Trophoblast cell (in vitro differentiated cells and primary cell): ENCODE data around the gene ERBB4.

Experiments
- DNase-seq, 2 donors: peaks; one replicate each; pipeline ENCODE4 v3.0.0-alpha.2; 2016
- H2AFZ ChIP-seq: 2 replicates; pipeline ENCODE4 v1.6.1; 2013; ENCODE audit warnings: low read length, moderate library complexity, mild to moderate bottlenecking; ENCODE audit not compliant: insufficient read depth, poor library complexity
- H2AK5ac ChIP-seq: 2 replicates; pipeline ENCODE4 v1.6.1; 2013; ENCODE audit warnings: mild to moderate bottlenecking, low read length
- H2BK120ac ChIP-seq: 2 replicates; pipeline ENCODE4 v1.6.1; 2013; ENCODE audit warnings: low read length, mild to moderate bottlenecking, moderate library complexity; ENCODE audit not compliant: insufficient read depth, poor library complexity
- H2BK12ac ChIP-seq: 2 replicates; pipeline ENCODE4 v1.6.1; 2013; ENCODE audit warnings: mild to moderate bottlenecking, low read length, moderate library complexity
- H2BK5ac ChIP-seq: 2 replicates; pipeline ENCODE4 v1.6.1; 2013; ENCODE audit warnings: low read length, low read depth, moderate library complexity, mild to moderate bottlenecking; ENCODE audit not compliant: poor library complexity
- H3K14ac ChIP-seq: 2 replicates; pipeline ENCODE4 v1.6.1; 2013; ENCODE audit warnings: mild to moderate bottlenecking, low read length
- H3K18ac ChIP-seq: 2 replicates; pipeline ENCODE4 v1.6.1; 2013; ENCODE audit warnings: mild to moderate bottlenecking, low read length
- H3K23ac ChIP-seq: 2 replicates; pipeline ENCODE4 v1.6.1; 2013; ENCODE audit warnings: low read length
- H3K27ac ChIP-seq: 2 replicates; pipeline ENCODE4 v1.5.1; 2013; ENCODE audit warnings: low read depth, mild to moderate bottlenecking, inconsistent platforms, low read length, moderate library complexity
- H3K27me3 ChIP-seq: 2 replicates; pipeline ENCODE4 v1.6.1; 2013; ENCODE audit warnings: inconsistent platforms, mild to moderate bottlenecking, low read length, moderate library complexity; ENCODE audit not compliant: insufficient read depth
- H3K36me3 ChIP-seq, 2 experiments: 1 replicate in 1 of 2; 2 replicates in 1 of 2; pipeline ENCODE4 v1.6.1; 2013; ENCODE audit warnings: low read length in 2 of 2, mild to moderate bottlenecking in 2 of 2, moderate library complexity in 1 of 2; ENCODE audit not compliant: insufficient read depth in 2 of 2, control insufficient read depth in 1 of 2
- H3K4ac ChIP-seq: 2 replicates; pipeline ENCODE4 v1.6.1; 2013; ENCODE audit warnings: low read depth, mild to moderate bottlenecking, low read length, moderate library complexity
- H3K4me1 ChIP-seq, 2 experiments: 1 replicate in 1 of 2; 2 replicates in 1 of 2; pipeline ENCODE4 v1.6.1; 2013; ENCODE audit warnings: low read length in 2 of 2, mild to moderate bottlenecking in 2 of 2, moderate library complexity in 1 of 2; ENCODE audit not compliant: insufficient read depth in 2 of 2, control insufficient read depth in 1 of 2
- H3K4me2 ChIP-seq: 2 replicates; pipeline ENCODE4 v1.6.1; 2013; ENCODE audit warnings: inconsistent platforms, mild to moderate bottlenecking, low read length, moderate library complexity
- H3K4me3 ChIP-seq: 2 replicates; pipeline ENCODE4 v1.5.1; 2013; ENCODE audit warnings: mild to moderate bottlenecking, low read depth, low read length, inconsistent platforms
- H3K79me1 ChIP-seq: one replicate; pipeline ENCODE4 v1.6.1; 2013; ENCODE audit warnings: low read length
- H3K79me2 ChIP-seq: 2 replicates; pipeline ENCODE4 v1.6.1; 2013; ENCODE audit warnings: low read length, mild to moderate bottlenecking; ENCODE audit not compliant: control insufficient read depth, insufficient read depth, poor library complexity
- H3K9ac ChIP-seq: 2 replicates; pipeline ENCODE4 v1.6.1; 2013; ENCODE audit warnings: mild to moderate bottlenecking, low read length
- H3K9me3 ChIP-seq: 2 replicates; pipeline ENCODE4 v1.6.1; 2013; ENCODE audit warnings: low read depth, mild to moderate bottlenecking, control low read depth, inconsistent platforms, low read length; ENCODE audit not compliant: insufficient read depth
- H4K12ac ChIP-seq: 2 replicates; pipeline ENCODE4 v1.6.1; 2013; ENCODE audit warnings: low read depth, mild to moderate bottlenecking, low read length, moderate library complexity
- H4K8ac ChIP-seq: 2 replicates; pipeline ENCODE4 v1.6.1; 2013; ENCODE audit warnings: low read depth, mild to moderate bottlenecking, low read length, moderate library complexity
- H4K91ac ChIP-seq: one replicate; pipeline ENCODE4 v1.6.1; 2013; ENCODE audit warnings: low read depth, mild to moderate bottlenecking, low read length, moderate library complexity
- WGBS: extraction: QIAGEN DNeasy Blood & Tissue Kit; methylation state at CpG from one replicate; pipeline ENCODE4 v1.1.7; 2013; ENCODE audit warnings: missing lambda C conversion rate; ENCODE audit not compliant: insufficient read length, insufficient coverage; ENCODE audit errors: extremely low coverage; 5-methylcytosine and 5-hydroxymethylcytosine counted together

The ERBB4 gene

GRCh38 chr2:211944572-211944971 lies 594.0 kb downstream of the ERBB4 start:
- no peak overlapping the region for H3K14ac ChIP-seq
- no peak overlapping the region for H4K91ac ChIP-seq
- H3K27me3 ChIP-seq = no peaks in the 10 kb centered on the region
- no peak overlapping the region for H3K27ac ChIP-seq
- no peaks in the 10 kb centered on the region for H3K79me1 ChIP-seq
- H3K4me1 ChIP-seq = no peaks in the 10 kb centered on the region
- H3K9me3 ChIP-seq = no peaks in the 10 kb centered on the region
- no peak overlapping the region for H3K23ac ChIP-seq
- DNase-seq = no peak
- no peak overlapping the region for H2BK12ac ChIP-seq
- WGBS = no CpG with 5 or more reads among the region's 1 CpG
- H3K4me3 ChIP-seq = no peak overlapping the region
- no peak overlapping the region for H3K9ac ChIP-seq
- no peak overlapping the region for H3K18ac ChIP-seq
- H3K36me3 ChIP-seq = no peaks in the 10 kb centered on the region
- H4K12ac ChIP-seq = no peak overlapping the region
- no peak overlapping the region for H4K8ac ChIP-seq
- H2AK5ac ChIP-seq = no peak overlapping the region
- no peak overlapping the region for H2BK120ac ChIP-seq
- H3K79me2 ChIP-seq = no peaks in the 10 kb centered on the region
- H3K4ac ChIP-seq = no peak overlapping the region
- H2AFZ ChIP-seq = no peak overlapping the region
- no peak overlapping the region for H2BK5ac ChIP-seq
- no peak overlapping the region for H3K4me2 ChIP-seq

GRCh38 chr2:211942153-211942552 lies 596.4 kb downstream of the ERBB4 start:
- Histone ChIP-seq H3K9ac (no peak overlapping the region), H3K4me2 (no peak overlapping the region), H3K23ac (no peak overlapping the region), H4K91ac (no peak overlapping the region), H3K4me1 (no peaks in the 10 kb centered on the region), H2AFZ (no peak overlapping the region), H3K14ac (no peak overlapping the region), H3K79me1 (no peaks in the 10 kb centered on the region), H3K27me3 (no peaks in the 10 kb centered on the region), H2BK5ac (no peak overlapping the region), H4K12ac (no peak overlapping the region), H3K36me3 (no peaks in the 10 kb centered on the region), H2BK120ac (no peak overlapping the region), H3K18ac (no peak overlapping the region), H3K4me3 (no peak overlapping the region), H3K9me3 (no peaks in the 10 kb centered on the region), H3K27ac (no peak overlapping the region), H2AK5ac (no peak overlapping the region), H3K4ac (no peak overlapping the region), H4K8ac (no peak overlapping the region), H2BK12ac (no peak overlapping the region), H3K79me2 (no peaks in the 10 kb centered on the region)
- no CpG with 5 or more reads among the region's 2 CpGs for WGBS
- DNase-seq = no peak

GRCh38 chr2:211941216-211941747 lies 597.3 kb downstream of the ERBB4 start:
- Histone ChIP-seq H3K4me1 (no peaks in the 10 kb centered on the region), H3K18ac (no peak overlapping the region), H3K4ac (no peak overlapping the region), H3K4me2 (no peak overlapping the region), H2BK12ac (no peak overlapping the region), H3K36me3 (no peaks in the 10 kb centered on the region), H2BK120ac (no peak overlapping the region), H3K27me3 (no peaks in the 10 kb centered on the region), H4K12ac (no peak overlapping the region), H3K23ac (no peak overlapping the region), H3K79me1 (no peaks in the 10 kb centered on the region), H3K14ac (no peak overlapping the region), H3K27ac (no peak overlapping the region), H2BK5ac (no peak overlapping the region), H2AK5ac (no peak overlapping the region), H3K4me3 (no peak overlapping the region), H2AFZ (no peak overlapping the region), H3K9me3 (no peaks in the 10 kb centered on the region), H3K9ac (no peak overlapping the region), H4K91ac (no peak overlapping the region), H3K79me2 (no peaks in the 10 kb centered on the region), H4K8ac (no peak overlapping the region)
- DNase-seq = no peak
- WGBS = no CpG with 5 or more reads among the region's 1 CpG

GRCh38 chr2:211939177-211939576 lies 599.4 kb downstream of the ERBB4 start:
- H2BK120ac ChIP-seq = no peak overlapping the region
- H3K79me1 ChIP-seq = no peaks in the 10 kb centered on the region
- H3K27ac ChIP-seq = no peak overlapping the region
- H4K91ac ChIP-seq = no peak overlapping the region
- H2AK5ac ChIP-seq = no peak overlapping the region
- no peaks in the 10 kb centered on the region for H3K36me3 ChIP-seq
- H3K4me3 ChIP-seq = no peak overlapping the region
- H3K18ac ChIP-seq = no peak overlapping the region
- no peak overlapping the region for H2BK5ac ChIP-seq
- no peak overlapping the region for H3K14ac ChIP-seq
- no peak overlapping the region for H3K9ac ChIP-seq
- H3K23ac ChIP-seq = no peak overlapping the region
- H3K9me3 ChIP-seq = no peaks in the 10 kb centered on the region
- DNase-seq = no peak
- no peaks in the 10 kb centered on the region for H3K4me1 ChIP-seq
- H2BK12ac ChIP-seq = no peak overlapping the region
- no peaks in the 10 kb centered on the region for H3K27me3 ChIP-seq
- H3K79me2 ChIP-seq = no peaks in the 10 kb centered on the region
- H2AFZ ChIP-seq = no peak overlapping the region
- whole genome bisulfite sequencing = no CpG with 5 or more reads among the region's 2 CpGs
- no peak overlapping the region for H3K4me2 ChIP-seq
- H4K12ac ChIP-seq = no peak overlapping the region
- H3K4ac ChIP-seq = no peak overlapping the region
- H4K8ac ChIP-seq = no peak overlapping the region
